ENCODE results near the gene ZNF385D.
"Not testable (repeated sequence)": the region's sequence is repeated elsewhere in the genome, so short reads cannot be mapped to it uniquely, and the experiment has no call there.

Gene ZNF385D

DNA sequence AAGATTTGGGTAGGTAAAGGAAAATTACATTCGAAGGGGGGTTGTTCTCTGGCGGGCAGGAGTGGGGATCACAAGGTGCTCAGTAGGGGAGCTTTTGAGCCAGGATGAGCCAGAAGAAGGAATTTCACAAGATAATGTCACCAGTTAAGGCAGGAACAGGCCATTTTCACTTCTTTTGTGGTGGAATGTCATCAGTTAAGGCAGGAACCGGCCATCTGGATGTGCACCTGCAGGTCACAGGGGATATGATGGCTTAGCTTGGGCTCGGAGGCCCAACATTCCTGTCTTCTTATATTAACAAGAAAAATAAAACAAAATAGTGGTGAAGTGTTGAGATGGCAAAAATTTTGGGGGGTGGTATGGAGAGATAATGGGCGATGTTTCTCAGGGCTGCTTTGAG, 373.0 kb downstream of the ZNF385D start:
- not testable (repeated sequence) for DNase-seq (ENCODE audit: low read depth, low spot score)

DNA sequence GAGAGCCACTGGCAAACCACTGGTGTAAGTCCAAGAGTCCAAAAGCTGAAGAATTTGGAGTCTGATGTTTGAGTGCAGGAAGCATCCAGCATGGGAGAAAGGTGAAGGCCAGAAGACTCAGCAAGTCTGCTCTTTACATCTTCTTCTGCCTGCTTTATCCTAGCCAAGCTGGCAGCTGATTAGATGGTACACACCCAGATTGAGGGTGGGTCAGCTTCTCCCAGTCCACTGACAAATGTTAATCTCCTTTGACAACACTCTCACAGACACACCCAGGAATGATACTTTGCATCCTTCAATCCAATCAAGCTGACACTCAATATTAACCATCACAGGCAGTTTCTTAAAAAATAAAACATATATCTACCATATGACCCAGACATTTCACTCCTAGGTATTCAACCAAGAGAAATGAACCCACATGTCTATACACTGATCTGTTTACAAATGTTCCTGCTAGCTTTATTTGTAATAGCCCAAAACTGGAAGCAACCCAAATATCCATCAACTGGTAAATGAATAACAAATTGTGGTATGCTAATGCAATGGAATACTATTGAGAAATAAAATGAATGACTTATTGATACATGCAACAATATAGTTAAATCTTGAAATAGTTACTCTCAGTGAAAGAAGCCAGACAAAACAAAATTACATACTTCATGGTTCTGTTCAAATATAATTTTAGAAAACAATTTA, 373.8 kb downstream of the ZNF385D start:
- no peak for DNase-seq (ENCODE audit: low read depth, low spot score)

DNA sequence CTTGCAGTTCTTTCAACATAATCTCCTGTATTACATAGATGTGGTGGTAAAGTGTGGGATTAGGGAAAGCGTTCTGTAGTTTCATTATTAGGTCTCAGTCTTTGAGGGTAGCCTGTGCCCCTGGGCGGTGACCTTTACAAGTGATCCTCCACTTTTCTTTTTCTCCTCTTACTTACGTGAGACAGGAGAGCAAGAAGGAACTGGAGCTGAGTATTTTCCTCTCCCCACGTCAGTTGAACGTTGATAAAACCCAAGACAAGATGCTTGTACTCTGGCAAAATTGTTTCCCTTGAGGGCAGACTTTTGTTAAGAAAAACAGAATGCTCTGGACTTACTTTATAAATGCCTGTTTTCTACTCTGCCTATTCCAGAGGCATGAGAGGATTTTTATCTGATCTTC, 378.7 kb downstream of the ZNF385D start:
- DNase-seq (ENCODE audit: low read depth, low spot score) = no peak
